Suprapubic skin (tissue), 4 donors: ENCODE measurements around the gene ZSWIM4. TPM values are rescaled to one million over a fixed set of nuclear protein-coding genes. Genes with fewer than 3 reads are reported as not detected.

Experiments
- DNase-seq, 2 donors: peaks; one replicate each; pipeline ENCODE4 v3.0.0-alpha.2; 2019; ENCODE audit warnings: low spot score in 2 of 2
- H3K27ac ChIP-seq: fragments of 200-600 bp; sonication (generic); one replicate; pipeline ENCODE4 v1.5.1; 2019
- H3K27me3 ChIP-seq: fragments of 200-600 bp; sonication (generic); one replicate; pipeline ENCODE4 v1.5.1; 2019
- H3K36me3 ChIP-seq: fragments of 200-600 bp; sonication (generic); one replicate; pipeline ENCODE4 v1.5.1; 2019
- H3K4me1 ChIP-seq: fragments of 200-600 bp; sonication (generic); one replicate; pipeline ENCODE4 v1.5.1; 2019
- H3K4me3 ChIP-seq: fragments of 200-600 bp; sonication (generic); one replicate; pipeline ENCODE4 v1.5.1; 2019; ENCODE audit warnings: mild to moderate bottlenecking
- H3K9me3 ChIP-seq: fragments of 200-600 bp; sonication (generic); one replicate; pipeline ENCODE4 v1.5.1; 2019
- EP300 ChIP-seq: sonication (generic); formaldehyde crosslinking; IDR thresholded peaks from one replicate; pipeline ENCODE4 v1.6.1; 2017; ENCODE audit warnings: antibody characterized with exemption
- POLR2A ChIP-seq, 2 donors: fragments of 450-650 bp; IDR thresholded peaks; one replicate each; pipeline ENCODE4 v1.6.1; 2017; ENCODE audit warnings: antibody characterized with exemption in 2 of 2, mild to moderate bottlenecking in 2 of 2, moderate library complexity in 2 of 2
- POLR2AphosphoS5 ChIP-seq, 3 donors: sonication (generic); formaldehyde crosslinking; IDR thresholded peaks; one replicate each; pipeline ENCODE4 v1.6.1; 2017; ENCODE audit warnings: antibody characterized with exemption in 3 of 3
- WGBS: methylation state at CpG from one replicate; pipeline ENCODE4 v1.1.5; 2018; 5-methylcytosine and 5-hydroxymethylcytosine counted together
- total RNA-seq, 4 donors: library from RNA; depleted of rRNA; stranded (reverse); fragments of >200 nt; gene quantifications; one replicate each; pipeline ENCODE4 v1.1.0, GENCODE V29; 2016
- TF ChIP-seq, protein P1 (sequence below), 2 donors: fragments of 200-600 bp in 1 of 2; fragments of 450-650 bp in 1 of 2; sonication (generic) in 1 of 2; IDR thresholded peaks; one replicate each; pipeline ENCODE4 v1.5.1; 2016 to 2019; ENCODE audit warnings: antibody characterized with exemption in 2 of 2, mild to moderate bottlenecking in 1 of 2, moderate library complexity in 1 of 2

ZSWIM4 gene
- total RNA-seq, 4 donors from 2014 or later = 11.4 to 19.5 (median 16.3) TPM

DNA sequence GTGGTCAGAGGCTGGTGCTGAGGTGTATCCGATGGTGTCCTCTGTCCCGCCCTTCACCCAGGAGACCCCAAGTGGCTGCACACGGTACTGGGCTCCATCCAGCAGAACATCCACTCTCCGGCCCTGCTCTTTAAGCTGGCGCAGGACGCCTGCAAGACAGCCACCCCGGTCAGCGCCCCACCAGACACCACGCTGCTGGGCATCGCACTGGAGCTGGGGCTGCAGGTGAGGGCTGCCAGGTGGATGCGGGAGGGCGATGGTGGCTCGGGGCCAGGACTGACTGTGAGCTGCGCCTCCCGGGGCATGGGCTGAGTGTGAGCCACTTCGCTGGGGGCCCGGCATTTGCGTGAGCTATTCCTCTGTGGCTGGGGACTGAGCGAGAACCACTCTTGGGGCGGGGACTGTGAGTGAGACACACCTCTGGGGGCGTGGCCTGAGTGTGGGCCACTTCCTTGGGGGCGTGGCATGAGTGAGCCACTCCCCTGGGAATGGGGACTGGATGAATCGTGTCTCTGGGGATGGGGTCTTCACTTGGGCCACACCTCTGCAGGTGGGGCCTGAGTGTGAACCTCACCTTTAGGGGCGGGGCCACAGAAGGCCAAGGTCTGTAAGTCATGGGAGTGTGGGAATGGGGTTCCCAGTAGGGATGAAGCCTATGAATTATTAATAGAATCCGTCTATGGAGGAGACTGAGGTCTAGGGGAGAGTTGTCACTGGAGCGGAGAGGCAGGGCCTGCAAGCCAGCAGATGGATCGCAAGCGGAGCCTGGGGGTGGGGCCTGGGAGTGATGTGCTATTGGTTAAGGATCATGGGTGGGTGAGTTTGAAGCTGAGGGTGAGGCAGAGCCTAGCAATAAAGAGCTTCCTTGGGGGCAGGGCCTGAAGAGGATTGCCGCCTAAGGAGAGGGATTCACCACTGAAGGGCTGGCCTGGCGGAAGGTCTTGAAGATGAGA is 30.5 kb downstream of the ZSWIM4 start:
- DNase-seq = no peak
- WGBS = 86% methylated on average over 22 of the region's 30 CpGs
- H3K9me3 ChIP-seq = no peaks in the 10 kb centered on the region
- H3K36me3 ChIP-seq = peaks cover 27% of the 10 kb centered on the region
- peaks cover 6% of the 10 kb centered on the region for H3K4me1 ChIP-seq
- H3K4me3 ChIP-seq = no peak overlapping the region
- H3K27ac ChIP-seq = no peak overlapping the region
- no peaks in the 10 kb centered on the region for H3K27me3 ChIP-seq
- TF ChIP-seq POLR2A (IDR thresholded peaks at IDR 0.05) = no peak
- TF ChIP-seq, protein P1, sequence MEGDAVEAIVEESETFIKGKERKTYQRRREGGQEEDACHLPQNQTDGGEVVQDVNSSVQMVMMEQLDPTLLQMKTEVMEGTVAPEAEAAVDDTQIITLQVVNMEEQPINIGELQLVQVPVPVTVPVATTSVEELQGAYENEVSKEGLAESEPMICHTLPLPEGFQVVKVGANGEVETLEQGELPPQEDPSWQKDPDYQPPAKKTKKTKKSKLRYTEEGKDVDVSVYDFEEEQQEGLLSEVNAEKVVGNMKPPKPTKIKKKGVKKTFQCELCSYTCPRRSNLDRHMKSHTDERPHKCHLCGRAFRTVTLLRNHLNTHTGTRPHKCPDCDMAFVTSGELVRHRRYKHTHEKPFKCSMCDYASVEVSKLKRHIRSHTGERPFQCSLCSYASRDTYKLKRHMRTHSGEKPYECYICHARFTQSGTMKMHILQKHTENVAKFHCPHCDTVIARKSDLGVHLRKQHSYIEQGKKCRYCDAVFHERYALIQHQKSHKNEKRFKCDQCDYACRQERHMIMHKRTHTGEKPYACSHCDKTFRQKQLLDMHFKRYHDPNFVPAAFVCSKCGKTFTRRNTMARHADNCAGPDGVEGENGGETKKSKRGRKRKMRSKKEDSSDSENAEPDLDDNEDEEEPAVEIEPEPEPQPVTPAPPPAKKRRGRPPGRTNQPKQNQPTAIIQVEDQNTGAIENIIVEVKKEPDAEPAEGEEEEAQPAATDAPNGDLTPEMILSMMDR (IDR thresholded peaks at IDR 0.05) = no peak
- no peak for TF ChIP-seq POLR2AphosphoS5 (IDR thresholded peaks at IDR 0.05)
- TF ChIP-seq EP300 = no peak

DNA sequence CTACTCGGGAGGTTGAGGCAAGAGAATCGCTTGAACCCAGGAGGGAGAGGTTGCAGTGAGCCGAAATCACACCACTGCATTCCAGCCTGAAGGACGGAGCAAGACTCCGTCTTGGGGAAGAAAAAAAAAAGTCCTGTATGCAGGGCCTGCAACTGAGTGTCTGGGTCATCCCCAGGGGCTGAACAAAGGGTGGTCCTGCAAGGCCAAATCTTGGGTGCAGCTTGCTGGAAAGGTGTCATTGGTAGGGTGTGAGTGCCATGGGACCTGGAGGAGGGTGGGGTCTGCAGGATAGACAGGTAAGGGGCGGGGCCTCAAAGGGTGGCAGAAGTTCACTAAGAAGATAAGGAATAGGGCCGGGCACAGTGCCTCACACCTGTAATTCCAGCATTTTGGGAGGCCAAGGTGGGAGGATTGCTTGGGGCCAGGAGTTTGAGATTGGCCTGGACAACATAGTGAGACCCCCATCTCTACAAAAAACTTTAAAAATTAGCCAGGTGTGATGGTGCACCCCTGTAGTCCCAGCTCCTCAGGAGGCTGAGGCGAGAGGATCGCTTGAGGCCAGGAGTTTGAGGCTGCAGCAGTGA is 31.5 kb downstream of the ZSWIM4 start:
- DNase-seq = no peak
- H3K4me3 ChIP-seq = no peak overlapping the region
- TF ChIP-seq EP300 (no peak), POLR2A (IDR thresholded peaks at IDR 0.05) (no peak), POLR2AphosphoS5 (IDR thresholded peaks at IDR 0.05) (no peak)
- TF ChIP-seq, protein P1 (IDR thresholded peaks at IDR 0.05) = no peak
- 90% methylated on average over 9 of the region's 9 CpGs for WGBS
- H3K27me3 ChIP-seq = no peaks in the 10 kb centered on the region
- peaks cover 37% of the 10 kb centered on the region for H3K36me3 ChIP-seq
- H3K27ac ChIP-seq = no peak overlapping the region
- no peaks in the 10 kb centered on the region for H3K9me3 ChIP-seq
- H3K4me1 ChIP-seq = peaks cover 6% of the 10 kb centered on the region

DNA sequence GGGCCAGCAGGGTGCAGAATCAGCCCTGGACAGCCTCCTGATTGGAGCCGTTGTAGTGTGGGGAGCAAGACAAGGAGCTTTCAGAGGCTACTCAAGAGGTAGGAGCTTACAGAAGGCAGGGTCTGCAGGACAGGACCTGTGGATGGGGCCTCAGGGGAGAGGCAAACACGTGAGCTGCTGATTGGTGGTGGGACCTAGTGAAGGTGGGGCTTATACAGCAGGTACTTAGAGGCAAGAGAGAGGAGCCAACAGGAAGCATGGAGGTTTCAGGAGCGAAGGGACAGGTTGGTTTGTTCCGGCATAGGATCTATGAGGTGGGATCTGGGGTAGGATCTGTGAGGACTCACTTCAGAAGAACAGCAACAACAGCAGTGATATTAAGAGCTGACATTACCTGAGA is 32.4 kb downstream of the ZSWIM4 start:
- peaks cover 4% of the 10 kb centered on the region for H3K4me1 ChIP-seq
- no peak overlapping the region for H3K27ac ChIP-seq
- H3K36me3 ChIP-seq = peaks cover 37% of the 10 kb centered on the region
- DNase-seq = no peak
- H3K9me3 ChIP-seq = no peaks in the 10 kb centered on the region
- H3K27me3 ChIP-seq = no peaks in the 10 kb centered on the region
- no peak overlapping the region for H3K4me3 ChIP-seq
- TF ChIP-seq EP300 (no peak), POLR2AphosphoS5 (IDR thresholded peaks at IDR 0.05) (no peak), POLR2A (IDR thresholded peaks at IDR 0.05) (no peak)
- TF ChIP-seq, protein P1 (IDR thresholded peaks at IDR 0.05) = no peak
- 69% methylated on average over 4 of the region's 4 CpGs for WGBS

DNA sequence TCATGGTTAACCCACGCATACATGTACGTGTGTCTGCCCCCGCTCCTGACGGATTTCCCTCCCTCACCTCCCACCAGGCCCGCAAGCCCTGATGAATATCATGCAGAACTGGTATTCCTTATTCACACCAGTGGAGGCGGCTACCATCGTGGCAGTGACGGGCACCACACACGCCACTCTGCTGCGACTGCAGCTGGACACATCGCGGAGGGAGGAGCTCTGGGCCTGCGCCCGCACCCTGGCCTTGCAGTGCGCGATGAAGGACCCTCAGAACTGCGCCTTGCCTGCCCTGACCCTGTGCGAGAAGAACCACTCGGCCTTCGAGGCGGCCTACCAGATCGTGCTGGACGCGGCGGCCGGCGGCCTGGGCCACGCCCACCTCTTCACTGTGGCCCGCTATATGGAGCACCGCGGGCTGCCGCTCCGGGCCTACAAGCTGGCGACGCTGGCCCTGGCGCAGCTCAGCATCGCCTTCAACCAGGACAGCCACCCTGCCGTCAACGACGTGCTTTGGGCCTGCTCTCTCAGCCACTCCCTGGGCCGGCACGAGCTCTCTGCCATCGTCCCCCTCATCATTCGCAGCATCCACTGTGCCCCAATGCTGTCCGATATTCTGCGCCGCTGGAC is 35.0 kb downstream of the ZSWIM4 start:
- 85% methylated on average over 24 of the region's 47 CpGs for WGBS

More for the DNA sequence above, 35.0 kb downstream of the ZSWIM4 start:
- Histone ChIP-seq H3K4me1 (peaks cover 25% of the 10 kb centered on the region), H3K4me3 (no peak overlapping the region), H3K27ac (no peak overlapping the region), H3K27me3 (no peaks in the 10 kb centered on the region), H3K36me3 (peaks cover 36% of the 10 kb centered on the region), H3K9me3 (no peaks in the 10 kb centered on the region)
- peak in 1 of 2 donors; percentile 78 for DNase-seq
- TF ChIP-seq POLR2AphosphoS5 (IDR thresholded peaks at IDR 0.05) = no peak
- TF ChIP-seq, protein P1 (IDR thresholded peaks at IDR 0.05) = no peak
- no peak for TF ChIP-seq EP300
- no peak for TF ChIP-seq POLR2A (IDR thresholded peaks at IDR 0.05)
